Measurements from ENCODE around the gene CLOCK. TPM values are rescaled to one million over a fixed set of nuclear protein-coding genes. Genes with fewer than 3 reads are reported as not detected.

Gene CLOCK
- total and polyA plus RNA-seq, 2 experiments from 2014 or later = 9.6 to 29.3 TPM

GRCh38 chr4:55543858-55544257, 2.9 kb downstream of the CLOCK start:
- TF ChIP-seq CTCF (IDR thresholded peaks at IDR 0.05; ENCODE audit: poor library complexity) (peak; percentile 16), EZH2phosphoT487 (IDR thresholded peaks at IDR 0.05; ENCODE audit: low read depth, severe bottlenecking, unreplicated experiment) (no peak)
- H3K9me2 ChIP-seq (replicated peaks; ENCODE audit: insufficient read depth) = no peaks in the 10 kb centered on the region
- H2AFZ ChIP-seq = no peak overlapping the region
- H3K4me1 ChIP-seq (ENCODE audit: insufficient read depth) = peaks cover 31% of the 10 kb centered on the region
- H4K20me1 ChIP-seq (ENCODE audit: insufficient read depth, poor library complexity, severe bottlenecking) = peaks cover 12% of the 10 kb centered on the region
- H3K4me3 ChIP-seq = no peak overlapping the region
- H3K27ac ChIP-seq = peak overlapping the region; percentile 96
- H3K9me3 ChIP-seq (ENCODE audit: low read depth) = no peaks in the 10 kb centered on the region
- peaks cover 65% of the 10 kb centered on the region for H3K79me2 ChIP-seq
- no peaks in the 10 kb centered on the region for H3K36me3 ChIP-seq (replicated peaks; ENCODE audit: insufficient read depth, low read depth)
- H3K27me3 ChIP-seq = no peaks in the 10 kb centered on the region
- peak overlapping the region; percentile 87 for H3K4me2 ChIP-seq
- DNase-seq (ENCODE audit: low spot score) = no peak

GRCh38 chr4:55540271-55540670, 6.4 kb downstream of the CLOCK start:
- peaks cover 100% of the 10 kb centered on the region for H3K79me2 ChIP-seq
- H3K27me3 ChIP-seq = no peaks in the 10 kb centered on the region
- TF ChIP-seq CTCF (IDR thresholded peaks at IDR 0.05; ENCODE audit: poor library complexity) (no peak), EZH2 (IDR thresholded peaks at IDR 0.05; ENCODE audit: borderline replicate concordance) (no peak), EZH2phosphoT487 (IDR thresholded peaks at IDR 0.05; ENCODE audit: low read depth, severe bottlenecking, unreplicated experiment) (no peak)
- no peak overlapping the region for H3K4me3 ChIP-seq
- peaks cover 20% of the 10 kb centered on the region for H3K4me1 ChIP-seq (ENCODE audit: insufficient read depth)
- no peaks in the 10 kb centered on the region for H3K9me2 ChIP-seq (replicated peaks; ENCODE audit: insufficient read depth)
- H2AFZ ChIP-seq = no peak overlapping the region
- H3K36me3 ChIP-seq (replicated peaks; ENCODE audit: insufficient read depth, low read depth) = no peaks in the 10 kb centered on the region
- 96% methylated on average over 3 of the region's 3 CpGs for WGBS (ENCODE audit: low lambda C conversion rate, missing lambda C conversion rate)
- no peak overlapping the region for H3K27ac ChIP-seq
- peaks cover 12% of the 10 kb centered on the region for H4K20me1 ChIP-seq (ENCODE audit: insufficient read depth, poor library complexity, severe bottlenecking)
- H3K9me3 ChIP-seq (ENCODE audit: low read depth) = no peaks in the 10 kb centered on the region
- H3K4me2 ChIP-seq = no peak overlapping the region
- no peak for DNase-seq (ENCODE audit: low spot score)

- H2AFZ ChIP-seq = no peak overlapping the region
- H3K79me2 ChIP-seq = peaks cover 99% of the 10 kb centered on the region
- no peaks in the 10 kb centered on the region for H3K36me3 ChIP-seq (replicated peaks; ENCODE audit: insufficient read depth, low read depth)
- 98% methylated on average over 2 of the region's 2 CpGs for WGBS (ENCODE audit: low lambda C conversion rate, missing lambda C conversion rate)
- no peak overlapping the region for H3K4me3 ChIP-seq
- no peak for DNase-seq (ENCODE audit: low spot score)
- H3K9me2 ChIP-seq (replicated peaks; ENCODE audit: insufficient read depth) = no peaks in the 10 kb centered on the region
- H3K27me3 ChIP-seq = no peaks in the 10 kb centered on the region
- H3K4me1 ChIP-seq (ENCODE audit: insufficient read depth) = peaks cover 17% of the 10 kb centered on the region
- no peaks in the 10 kb centered on the region for H3K9me3 ChIP-seq (ENCODE audit: low read depth)
- no peak overlapping the region for H3K27ac ChIP-seq
- H3K4me2 ChIP-seq = no peak overlapping the region
- TF ChIP-seq CTCF (IDR thresholded peaks at IDR 0.05; ENCODE audit: poor library complexity) = no peak
- TF ChIP-seq EZH2phosphoT487 (IDR thresholded peaks at IDR 0.05; ENCODE audit: low read depth, severe bottlenecking, unreplicated experiment) = no peak
- no peak for TF ChIP-seq EZH2 (IDR thresholded peaks at IDR 0.05; ENCODE audit: borderline replicate concordance)
- peaks cover 10% of the 10 kb centered on the region for H4K20me1 ChIP-seq (ENCODE audit: insufficient read depth, poor library complexity, severe bottlenecking)
Observed at GRCh38 chr4:55539658-55540057, 7.1 kb downstream of the CLOCK start.

GRCh38 chr4:55538531-55538930, 8.2 kb downstream of the CLOCK start:
- Histone ChIP-seq H3K36me3 (replicated peaks; ENCODE audit: insufficient read depth, low read depth) (no peaks in the 10 kb centered on the region), H2AFZ (no peak overlapping the region), H3K27ac (no peak overlapping the region), H3K9me2 (replicated peaks; ENCODE audit: insufficient read depth) (no peaks in the 10 kb centered on the region), H3K4me1 (ENCODE audit: insufficient read depth) (peaks cover 6% of the 10 kb centered on the region), H3K79me2 (peaks cover 99% of the 10 kb centered on the region), H4K20me1 (ENCODE audit: insufficient read depth, poor library complexity, severe bottlenecking) (peaks cover 4% of the 10 kb centered on the region), H3K27me3 (no peaks in the 10 kb centered on the region), H3K9me3 (ENCODE audit: low read depth) (no peaks in the 10 kb centered on the region), H3K4me3 (no peak overlapping the region), H3K4me2 (no peak overlapping the region)
- TF ChIP-seq EZH2 (IDR thresholded peaks at IDR 0.05; ENCODE audit: borderline replicate concordance) (no peak), CTCF (IDR thresholded peaks at IDR 0.05; ENCODE audit: poor library complexity) (no peak), EZH2phosphoT487 (IDR thresholded peaks at IDR 0.05; ENCODE audit: low read depth, severe bottlenecking, unreplicated experiment) (no peak)
- no peak for DNase-seq (ENCODE audit: low spot score)
